Activated T-cell treated with anti-CD3 and anti-CD28 coated beads for 48 hours (primary cell): ENCODE results near the gene CCL13.
A peak's percentile ranks its signal among the peaks of the same experiment; 100 is the strongest.
"Not testable (repeated sequence)": the region's sequence is repeated elsewhere in the genome, so short reads cannot be mapped to it uniquely, and the experiment has no call there.

Source experiments
- DNase-seq: peaks from one replicate; pipeline ENCODE4 v3.0.0-alpha.2; 2020; ENCODE audit warnings: low read depth

The CCL13 gene

GRCh38 chr17:34356194-34356593, at the start of gene CCL13:
Gene CCL13, plus strand, starts transcription at chr17:34356480. Its CDS starts 47 bp downstream, at chr17:34356527.
- no peak for DNase-seq

GRCh38 chr17:34307110-34307509, 49.2 kb upstream of the CCL13 start:
- no peak for DNase-seq

DNA sequence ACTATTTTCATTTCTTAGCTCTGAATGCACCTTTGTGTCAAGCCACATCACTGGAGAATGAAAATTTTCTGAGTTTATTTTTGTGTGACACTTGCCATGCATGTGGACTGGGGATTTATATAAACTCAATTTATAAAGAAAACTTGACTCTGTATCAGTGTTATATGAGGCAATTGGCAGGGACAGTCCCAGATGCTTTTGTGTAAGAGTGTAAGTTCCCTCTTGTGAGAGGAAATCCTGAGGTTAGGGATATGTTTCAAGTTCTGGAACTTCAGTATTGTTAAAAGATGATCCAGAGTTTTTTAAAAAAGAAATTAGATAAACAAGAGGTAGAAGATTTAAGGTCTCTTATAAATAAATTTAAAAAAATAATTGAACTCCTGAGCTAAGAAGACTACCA, 47.9 kb upstream of the CCL13 start:
- DNase-seq = no peak

GRCh38 chr17:34311291-34311690, 45.0 kb upstream of the CCL13 start:
- DNase-seq = no peak

DNA sequence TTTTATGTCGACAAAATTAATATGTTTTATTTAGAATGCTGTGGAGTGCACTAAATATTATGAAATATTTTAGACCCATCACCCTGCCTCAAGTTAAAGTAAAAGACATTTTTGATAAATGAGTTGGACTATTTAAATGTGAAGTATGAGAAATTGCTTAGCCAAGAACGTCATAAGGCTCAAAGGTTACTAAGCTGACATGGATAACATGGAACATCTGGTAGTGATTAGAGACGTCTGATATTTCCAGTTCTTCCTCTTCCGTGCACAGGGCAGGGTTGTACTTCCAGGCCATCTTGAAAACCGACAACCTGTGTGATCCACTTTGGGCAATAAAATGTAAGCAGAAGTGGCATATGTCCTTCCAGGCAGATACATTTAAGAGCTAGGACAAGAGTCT, 44.2 kb upstream of the CCL13 start:
- DNase-seq = no peak

DNA sequence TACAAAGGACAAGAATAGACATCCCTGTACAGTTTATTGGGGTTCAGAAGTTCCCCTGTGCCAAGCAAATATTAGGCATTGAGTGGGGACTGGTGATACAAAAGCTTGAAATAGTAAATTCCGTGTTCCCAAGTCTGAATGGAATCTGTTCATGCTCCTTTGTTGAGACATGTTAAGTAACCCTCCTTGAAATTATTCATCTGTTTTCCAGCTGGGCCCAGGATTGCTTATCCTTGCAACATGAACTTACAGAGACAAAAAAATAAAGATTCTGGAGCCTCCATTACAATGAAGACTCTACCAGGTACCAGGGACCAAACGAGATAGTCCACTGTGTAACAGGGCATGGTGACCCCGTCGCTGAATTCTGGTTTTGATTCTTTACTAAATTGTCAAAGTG, 43.1 kb upstream of the CCL13 start:
- no peak for DNase-seq

DNA sequence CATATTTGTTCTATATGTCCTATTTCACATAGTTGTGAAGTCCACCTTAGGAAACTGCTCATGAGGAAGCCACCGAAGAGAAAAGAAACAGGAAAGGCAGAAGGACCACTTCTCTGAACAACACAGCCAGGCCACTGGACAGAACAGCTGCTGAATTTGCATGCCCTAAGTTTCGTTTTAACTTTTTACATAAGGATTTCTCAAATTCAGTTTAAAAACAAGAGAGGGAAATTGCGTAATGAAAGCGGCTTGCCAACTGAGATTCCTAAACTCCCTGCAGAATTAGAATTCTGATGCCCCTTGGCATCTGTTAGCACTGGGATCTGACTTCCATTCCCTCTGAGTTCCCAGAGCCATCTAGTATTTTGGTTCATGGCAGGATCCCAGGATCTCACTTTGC, 42.0 kb upstream of the CCL13 start:
- no peak for DNase-seq

GRCh38 chr17:34318474-34318873, 37.8 kb upstream of the CCL13 start:
- DNase-seq = no peak

GRCh38 chr17:34319039-34319483, 37.2 kb upstream of the CCL13 start, which contains the start of gene CCL8:
Gene CCL8, plus strand, starts transcription at chr17:34319435. Its CDS starts 67 bp downstream, at chr17:34319502.
- DNase-seq = no peak

GRCh38 chr17:34321964-34322363, 34.3 kb upstream of the CCL13 start:
- no peak for DNase-seq

DNA sequence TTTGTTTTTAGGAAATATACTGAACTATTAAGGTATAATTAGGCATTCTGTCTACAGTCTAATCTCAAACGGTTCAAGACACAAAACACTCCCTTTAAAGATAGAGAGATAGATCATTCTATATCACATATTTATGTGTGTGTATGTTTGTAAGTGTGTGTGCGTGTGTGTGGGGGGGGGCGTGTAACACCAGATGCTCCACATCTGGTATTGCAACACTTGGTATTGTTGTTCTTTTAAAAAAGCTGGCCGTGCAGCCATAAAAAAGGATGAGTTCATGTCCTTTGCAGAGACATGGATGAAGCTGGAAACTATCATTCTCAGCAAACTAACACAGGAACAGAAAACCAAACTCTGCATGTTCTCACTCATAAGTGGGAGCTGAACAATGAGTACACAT, 28.7 kb upstream of the CCL13 start:
- not testable (repeated sequence) for DNase-seq

DNA sequence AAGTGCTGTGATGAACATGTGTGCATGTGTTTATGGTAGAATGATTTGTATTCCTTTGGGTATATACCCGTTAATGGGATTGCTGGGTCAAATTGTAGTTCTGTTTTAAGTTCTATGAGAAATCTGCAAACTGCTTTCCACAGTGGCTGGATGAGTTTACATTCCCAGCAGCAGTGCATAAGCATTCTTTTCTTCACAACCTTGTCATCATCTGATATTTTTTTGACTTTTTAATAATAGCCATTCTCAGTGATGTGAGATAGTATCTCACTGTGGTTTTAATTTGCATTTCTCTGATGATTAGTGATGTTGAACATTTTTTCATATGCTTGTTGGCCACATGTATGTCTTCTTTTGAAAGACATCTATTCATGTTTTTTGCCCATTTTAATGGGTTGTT, 18.6 kb upstream of the CCL13 start:
- DNase-seq = no peak

- no peak for DNase-seq
Measured at GRCh38 chr17:34339138-34339770, 17.0 kb upstream of the CCL13 start.

DNA sequence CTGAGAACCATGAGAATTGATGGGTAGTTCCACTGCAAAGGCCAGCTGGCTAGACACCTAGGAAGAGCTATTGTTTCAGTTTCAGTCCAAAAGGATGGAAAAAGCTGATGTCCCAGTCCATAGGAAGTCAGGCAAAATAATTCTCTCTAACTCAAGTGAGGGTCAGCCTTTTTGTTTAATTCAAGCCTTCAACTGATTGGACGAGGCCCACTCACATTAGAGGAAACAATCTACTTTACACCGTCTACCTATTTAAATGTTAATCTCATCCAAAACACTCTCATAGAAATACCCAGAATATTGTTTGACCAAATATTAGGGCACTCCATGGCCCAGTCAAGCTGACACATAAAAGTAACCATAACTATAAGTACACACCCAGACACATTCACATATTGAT, 14.4 kb upstream of the CCL13 start:
- no peak for DNase-seq

DNA sequence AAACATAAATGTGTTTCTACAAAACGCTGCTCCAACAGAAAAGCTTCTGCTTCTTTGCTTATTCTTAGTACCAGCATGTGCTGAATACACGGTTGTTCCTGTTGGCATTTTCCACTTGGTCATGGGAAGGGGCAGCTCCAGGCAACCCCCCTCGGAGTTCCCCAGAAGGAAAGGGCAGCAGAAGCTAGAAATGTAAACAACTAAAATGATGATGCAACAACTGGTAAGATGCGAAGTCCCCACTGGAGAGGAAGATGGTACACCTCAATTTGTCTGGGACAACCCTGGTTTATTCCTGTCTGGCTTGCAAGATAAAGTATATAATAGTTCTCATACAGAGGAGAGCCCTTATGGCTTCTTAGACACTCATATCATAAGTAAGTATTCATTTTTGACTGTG, 9.2 kb upstream of the CCL13 start:
- no peak for DNase-seq

- no peak for DNase-seq
Measured at GRCh38 chr17:34349751-34350150, 6.5 kb upstream of the CCL13 start.

- DNase-seq = no peak
Measured at GRCh38 chr17:34351096-34351495, 5.2 kb upstream of the CCL13 start.

- no peak for DNase-seq
Measured at GRCh38 chr17:34352191-34352590, 4.1 kb upstream of the CCL13 start.

DNA sequence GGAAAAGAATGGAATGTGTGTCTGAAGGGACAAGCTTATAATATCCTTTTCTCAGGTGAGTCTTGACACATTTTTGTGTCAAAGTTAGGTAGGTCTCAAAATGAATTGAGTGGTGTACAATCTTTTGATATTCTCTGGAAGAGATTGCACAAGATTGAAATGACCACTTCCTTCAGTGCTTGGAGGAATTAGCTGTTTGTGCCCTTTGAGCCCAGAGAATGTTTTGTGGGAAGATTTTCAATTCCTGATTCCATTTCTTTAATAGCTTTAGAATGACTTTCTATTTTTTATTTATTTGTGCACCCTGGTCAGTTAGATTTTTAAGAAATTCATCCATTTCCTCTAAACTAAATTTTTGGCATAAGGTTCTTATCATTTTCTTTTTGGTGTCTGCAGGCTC, 1.6 kb upstream of the CCL13 start:
- no peak for DNase-seq

DNA sequence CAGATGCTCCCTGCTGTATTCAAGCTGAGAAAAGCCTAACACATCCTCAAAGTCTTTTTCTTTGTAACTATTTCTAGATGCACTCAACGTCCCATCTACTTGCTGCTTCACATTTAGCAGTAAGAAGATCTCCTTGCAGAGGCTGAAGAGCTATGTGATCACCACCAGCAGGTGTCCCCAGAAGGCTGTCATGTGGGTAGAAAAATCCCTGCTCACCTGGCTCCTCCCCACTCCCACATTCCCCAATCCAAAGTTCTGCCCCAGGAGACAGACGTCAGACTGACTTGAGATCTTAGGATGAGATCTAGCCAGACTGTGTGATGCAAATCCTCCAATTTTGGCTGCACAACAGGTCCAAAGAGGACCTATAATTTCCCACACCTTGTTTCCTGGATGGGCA, 1.1 kb downstream of the CCL13 start:
- DNase-seq = no peak

DNA sequence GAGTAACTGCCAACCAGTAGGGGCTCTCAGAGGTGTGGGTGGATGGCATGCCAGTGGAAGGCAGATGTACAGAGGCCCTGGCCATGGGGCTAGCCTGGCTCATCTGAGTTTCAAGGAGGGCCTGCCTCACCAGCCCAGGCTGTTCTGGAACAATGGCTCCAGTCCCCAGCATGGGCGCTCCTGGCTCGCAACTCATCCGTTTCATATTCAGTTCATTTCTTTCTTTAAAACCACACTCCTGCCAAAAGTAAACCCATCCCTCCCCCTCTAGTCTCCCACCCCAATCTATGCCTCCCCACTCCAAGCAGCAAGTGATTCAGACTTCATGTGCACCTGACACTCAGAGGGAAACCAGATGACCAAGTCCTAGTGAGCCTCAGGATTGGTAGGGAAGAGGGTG, 2.4 kb downstream of the CCL13 start:
- DNase-seq = no peak

DNA sequence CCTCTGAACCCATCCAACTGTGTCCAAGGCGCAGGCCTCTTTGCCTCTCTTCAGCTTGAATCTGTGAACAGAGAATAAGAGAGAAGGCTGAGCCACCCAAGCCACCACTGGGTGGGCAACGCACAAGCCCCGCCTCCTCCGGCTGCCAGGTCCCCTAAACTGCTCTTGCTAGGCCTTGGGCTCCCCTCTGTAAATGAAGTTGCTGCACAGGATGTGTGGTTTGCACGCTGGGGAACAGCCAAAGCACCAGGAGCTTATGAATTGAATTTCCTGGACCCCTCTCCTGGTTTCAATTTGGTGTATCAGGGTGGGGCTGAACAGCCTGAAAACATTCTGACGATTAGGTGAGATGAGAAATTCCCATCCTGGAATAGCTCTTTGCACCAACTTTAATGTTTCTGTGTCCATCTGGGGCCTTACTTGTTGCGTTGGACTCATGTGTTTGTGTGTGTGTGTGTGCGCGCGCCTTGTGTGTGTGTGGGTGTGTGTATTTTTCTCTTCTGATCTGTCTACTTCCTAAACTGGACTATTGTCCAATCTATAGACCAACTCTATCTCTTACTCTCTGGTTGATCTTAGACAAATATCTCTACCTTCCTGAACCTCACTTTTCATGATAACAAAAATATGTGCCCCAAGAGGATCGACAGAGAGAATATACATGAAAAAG, 4.5 kb downstream of the CCL13 start:
- DNase-seq = no peak

- DNase-seq = peak; percentile 72
Measured at GRCh38 chr17:34361478-34362061, 5.3 kb downstream of the CCL13 start.
